CD4-positive, alpha-beta T cell (primary cell): ENCODE data around the gene NKAIN2. TPM values are rescaled to one million over a fixed set of nuclear protein-coding genes. Genes with fewer than 3 reads are reported as not detected.

Experiments
- ATAC-seq: fragments of 200-7000 bp; cut with Tn5 transposase; one replicate; pipeline ENCODE4 v1.10.0; 2022; ENCODE audit warnings: mild to moderate bottlenecking; ENCODE audit not compliant: poor library complexity
- CTCF ChIA-PET: fragments of 350-600 bp; sonication (Branson Sonifier 250); formaldehyde crosslinking; loops from one replicate; lab custom pipeline; 2021; ENCODE audit warnings: antibody characterized with exemption, inconsistent platforms; lab: Charles Lee
- POLR2A ChIA-PET: fragments of 350-600 bp; sonication (Branson Sonifier 250); formaldehyde crosslinking; loops from one replicate; lab custom pipeline; 2021; ENCODE audit warnings: antibody characterized with exemption, inconsistent platforms; lab: Charles Lee
- DNase-seq, 14 experiments: peaks; one replicate each; pipeline ENCODE4 v3.0.0-alpha.2; 2013 to 2020; ENCODE audit warnings: mixed read lengths in 2 of 14
- H3K27ac ChIP-seq, 2 donors: one replicate each; pipeline versions ENCODE4 v1.5.1 to v1.7.0; 2013; ENCODE audit warnings: low read length in 2 of 2, low read depth in 1 of 2, mild to moderate bottlenecking in 1 of 2
- H3K27me3 ChIP-seq, 2 experiments: 1 replicate in 1 of 2; 2 replicates in 1 of 2; pipeline versions ENCODE4 v1.6.1 to v1.7.0; 2013; ENCODE audit warnings: low read length in 2 of 2, control low read depth in 1 of 2, mild to moderate bottlenecking in 1 of 2, moderate library complexity in 1 of 2; ENCODE audit not compliant: insufficient read depth in 2 of 2, control insufficient read depth in 1 of 2
- H3K36me3 ChIP-seq: one replicate; pipeline ENCODE4 v1.6.1; 2013; ENCODE audit warnings: low read length, control low read depth; ENCODE audit not compliant: insufficient read depth
- H3K4me1 ChIP-seq: one replicate; pipeline ENCODE4 v1.6.1; 2013; ENCODE audit warnings: low read length, control low read depth; ENCODE audit not compliant: insufficient read depth
- H3K4me3 ChIP-seq: one replicate; pipeline ENCODE4 v1.5.1; 2013; ENCODE audit warnings: mild to moderate bottlenecking, low read length, moderate library complexity
- H3K9me3 ChIP-seq, 2 experiments: 1 replicate in 1 of 2; 2 replicates in 1 of 2; pipeline versions ENCODE4 v1.6.1 to v1.7.0; 2013; ENCODE audit warnings: low read length in 2 of 2, mild to moderate bottlenecking in 2 of 2, control low read depth in 1 of 2, moderate library complexity in 1 of 2; ENCODE audit not compliant: control insufficient read depth in 1 of 2, insufficient read depth in 1 of 2
- H3K27ac Mint-ChIP-seq: one replicate; pipeline ENCODE4 v1.8.0; 2020; ENCODE audit warnings: mixed read lengths
- H3K27me3 Mint-ChIP-seq: one replicate; pipeline ENCODE4 v1.8.0; 2021; ENCODE audit warnings: mixed read lengths
- H3K36me3 Mint-ChIP-seq: one replicate; pipeline ENCODE4 v1.8.0; 2021; ENCODE audit warnings: low read depth, mixed read lengths
- H3K4me1 Mint-ChIP-seq: one replicate; pipeline ENCODE4 v1.8.0; 2021; ENCODE audit warnings: low read depth, mixed read lengths
- H3K4me3 Mint-ChIP-seq: one replicate; pipeline ENCODE4 v1.8.0; 2020; ENCODE audit warnings: mild to moderate bottlenecking, mixed read lengths
- H3K9me3 Mint-ChIP-seq: one replicate; pipeline ENCODE4 v1.8.0; 2020; ENCODE audit warnings: mixed read lengths
- CTCF ChIP-seq: fragments of 200-600 bp; IDR thresholded peaks from one replicate; pipeline ENCODE4 v1.8.0; 2022; ENCODE audit warnings: antibody characterized with exemption, mild to moderate bottlenecking
- intact Hi-C, 2 experiments: fragments of 100-400 bp; cut with DNase I in 1 of 2; cut with micrococcal nuclease in 1 of 2; formaldehyde crosslinking; loops; one replicate each; pipeline versions ENCODE4 v1.15.1 to v1.9.0; 2023 to 2025; cut with DNase I, micrococcal nuclease
- total RNA-seq, 174 experiments: library from RNA in 2 of 174; stranded (reverse) in 2 of 174; gene quantifications; one replicate each; pipeline ENCODE4 v1.2.3 and lab custom pipeline; 2021 to 2026

The NKAIN2 gene
- total RNA-seq, 2 experiments from 2014 or later: not detected

- Mint-ChIP-seq H3K9me3 (no peaks in the 10 kb centered on the region), H3K4me1 (no peaks in the 10 kb centered on the region), H3K27me3 (peaks cover 34% of the 10 kb centered on the region), H3K4me3 (no peak overlapping the region), H3K36me3 (no peaks in the 10 kb centered on the region), H3K27ac (no peak overlapping the region)
- ChIA-PET POLR2A (no interaction called here), CTCF (interaction anchor here (1.4 kb wide), 1 partner anchor 9 kb away, joined by 4 read pairs; no protein-coding TSS in a partner anchor)
- Histone ChIP-seq H3K4me1 (no peaks in the 10 kb centered on the region), H3K4me3 (no peak overlapping the region), H3K9me3 (no peaks in the 10 kb centered on the region), H3K36me3 (no peaks in the 10 kb centered on the region), H3K27ac (no peak overlapping the region), H3K27me3 (peaks cover 0 to 8% of the 10 kb centered on the region in 2 experiments)
- DNase-seq: no peak
- intact Hi-C loops: no loop called here
- no peak for ATAC-seq
- no peak for TF ChIP-seq CTCF
These were observed 7.3 kb downstream of the NKAIN2 start for GRCh38 chr6:123810948-123811347.

- Histone ChIP-seq H3K36me3 (no peaks in the 10 kb centered on the region), H3K9me3 (no peaks in the 10 kb centered on the region), H3K27ac (no peak overlapping the region), H3K4me1 (no peaks in the 10 kb centered on the region), H3K27me3 (peaks cover 0 to 4% of the 10 kb centered on the region in 2 experiments), H3K4me3 (no peak overlapping the region)
- ATAC-seq (no peak), DNase-seq (no peak)
- no peak overlapping the region for H3K27ac Mint-ChIP-seq
- ChIA-PET POLR2A (no interaction called here), CTCF (interaction anchor here (1.4 kb wide), 1 partner anchor 9 kb away, joined by 4 read pairs; no protein-coding TSS in a partner anchor)
- H3K4me3 Mint-ChIP-seq: no peak overlapping the region
- no peaks in the 10 kb centered on the region for H3K9me3 Mint-ChIP-seq
- peaks cover 29% of the 10 kb centered on the region for H3K27me3 Mint-ChIP-seq
- intact Hi-C loops: no loop called here
- no peaks in the 10 kb centered on the region for H3K36me3 Mint-ChIP-seq
- no peaks in the 10 kb centered on the region for H3K4me1 Mint-ChIP-seq
- no peak for TF ChIP-seq CTCF
These were observed 7.7 kb downstream of the NKAIN2 start for GRCh38 chr6:123811378-123811777.

GRCh38 chr6:123812621-123813020 lies 9.0 kb downstream of the NKAIN2 start:
- peaks cover 3% of the 10 kb centered on the region for H3K9me3 Mint-ChIP-seq
- no peak for ATAC-seq
- ChIA-PET POLR2A (no interaction called here), CTCF (no interaction called here)
- intact Hi-C loops: no loop called here
- no peaks in the 10 kb centered on the region for H3K9me3 ChIP-seq
- H3K4me3 Mint-ChIP-seq: no peak overlapping the region
- peaks cover 19% of the 10 kb centered on the region for H3K27me3 Mint-ChIP-seq
- no peak overlapping the region for H3K27ac Mint-ChIP-seq
- no peaks in the 10 kb centered on the region for H3K36me3 ChIP-seq
- H3K4me1 ChIP-seq: no peaks in the 10 kb centered on the region
- no peak for DNase-seq
- no peaks in the 10 kb centered on the region for H3K4me1 Mint-ChIP-seq
- H3K27me3 ChIP-seq: no peaks in the 10 kb centered on the region
- no peak for TF ChIP-seq CTCF
- no peak overlapping the region for H3K27ac ChIP-seq
- no peak overlapping the region for H3K4me3 ChIP-seq
- H3K36me3 Mint-ChIP-seq: no peaks in the 10 kb centered on the region
